Rectal smooth muscle tissue (tissue), 1 donor: Measurements from ENCODE around the gene TTC27.

ENCODE experiments used
- H3K27ac ChIP-seq: one replicate; pipeline ENCODE4 v1.7.0; 2013; ENCODE audit warnings: low read depth, low read length, inconsistent platforms
- H3K27me3 ChIP-seq: one replicate; pipeline ENCODE4 v1.7.0; 2013; ENCODE audit warnings: low read length; ENCODE audit not compliant: control insufficient read depth, insufficient read depth
- H3K36me3 ChIP-seq: one replicate; pipeline ENCODE4 v1.7.0; 2013; ENCODE audit warnings: low read length; ENCODE audit not compliant: control insufficient read depth, insufficient read depth
- H3K4me1 ChIP-seq: one replicate; pipeline ENCODE4 v1.7.0; 2013; ENCODE audit warnings: low read length; ENCODE audit not compliant: control insufficient read depth, insufficient read depth
- H3K4me3 ChIP-seq: one replicate; pipeline ENCODE4 v1.7.0; 2013; ENCODE audit warnings: low read length
- H3K9ac ChIP-seq: one replicate; pipeline ENCODE4 v1.7.0; 2013; ENCODE audit warnings: low read length

The TTC27 gene

GRCh38 chr2:32683520-32684086 lies 55.8 kb downstream of the TTC27 start:
- no peak overlapping the region for H3K4me3 ChIP-seq
- H3K9ac ChIP-seq, result no peak overlapping the region

GRCh38 chr2:32688541-32688940 lies 60.7 kb downstream of the TTC27 start:
- no peaks in the 10 kb centered on the region for H3K4me1 ChIP-seq
- H3K9ac ChIP-seq, result no peak overlapping the region
- H3K36me3 ChIP-seq, result no peaks in the 10 kb centered on the region
- H3K27me3 ChIP-seq, result no peaks in the 10 kb centered on the region
- no peak overlapping the region for H3K27ac ChIP-seq
- H3K4me3 ChIP-seq, result no peak overlapping the region

More at GRCh38 chr2:32683520-32684086, 55.8 kb downstream of the TTC27 start:
- Histone ChIP-seq H3K36me3 (no peaks in the 10 kb centered on the region), H3K27me3 (no peaks in the 10 kb centered on the region), H3K4me1 (no peaks in the 10 kb centered on the region), H3K27ac (no peak overlapping the region)

- no peak overlapping the region for H3K27ac ChIP-seq
- H3K36me3 ChIP-seq, result no peaks in the 10 kb centered on the region
- H3K27me3 ChIP-seq, result no peaks in the 10 kb centered on the region
- H3K4me3 ChIP-seq, result no peak overlapping the region
- H3K4me1 ChIP-seq, result no peaks in the 10 kb centered on the region
- H3K9ac ChIP-seq, result no peak overlapping the region
Measured at GRCh38 chr2:32691678-32692077, 63.8 kb downstream of the TTC27 start.

- Histone ChIP-seq H3K4me3 (no peak overlapping the region), H3K9ac (no peak overlapping the region), H3K36me3 (no peaks in the 10 kb centered on the region), H3K27me3 (no peaks in the 10 kb centered on the region), H3K4me1 (no peaks in the 10 kb centered on the region), H3K27ac (no peak overlapping the region)
Measured at GRCh38 chr2:32696439-32696838, 68.6 kb downstream of the TTC27 start.

- Histone ChIP-seq H3K4me3 (no peak overlapping the region), H3K4me1 (no peaks in the 10 kb centered on the region), H3K9ac (no peak overlapping the region), H3K27me3 (no peaks in the 10 kb centered on the region), H3K36me3 (no peaks in the 10 kb centered on the region), H3K27ac (no peak overlapping the region)
Measured at GRCh38 chr2:32697156-32697555, 69.3 kb downstream of the TTC27 start.

- H3K27me3 ChIP-seq, result no peaks in the 10 kb centered on the region
- no peaks in the 10 kb centered on the region for H3K4me1 ChIP-seq
- H3K36me3 ChIP-seq, result no peaks in the 10 kb centered on the region
- H3K27ac ChIP-seq, result no peak overlapping the region
- H3K4me3 ChIP-seq, result no peak overlapping the region
- no peak overlapping the region for H3K9ac ChIP-seq
Measured at GRCh38 chr2:32699151-32699550, 71.3 kb downstream of the TTC27 start.

- Histone ChIP-seq H3K27ac (no peak overlapping the region), H3K9ac (no peak overlapping the region), H3K4me1 (no peaks in the 10 kb centered on the region), H3K4me3 (no peak overlapping the region), H3K36me3 (no peaks in the 10 kb centered on the region), H3K27me3 (no peaks in the 10 kb centered on the region)
Measured at GRCh38 chr2:32701806-32702205, 74.0 kb downstream of the TTC27 start.

- no peak overlapping the region for H3K9ac ChIP-seq
- H3K27me3 ChIP-seq, result no peaks in the 10 kb centered on the region
- no peak overlapping the region for H3K27ac ChIP-seq
- H3K36me3 ChIP-seq, result no peaks in the 10 kb centered on the region
- no peak overlapping the region for H3K4me3 ChIP-seq
- no peaks in the 10 kb centered on the region for H3K4me1 ChIP-seq
Measured at GRCh38 chr2:32702303-32703064, 74.6 kb downstream of the TTC27 start.

- no peak overlapping the region for H3K4me3 ChIP-seq
- no peaks in the 10 kb centered on the region for H3K27me3 ChIP-seq
- H3K36me3 ChIP-seq, result no peaks in the 10 kb centered on the region
- H3K27ac ChIP-seq, result no peak overlapping the region
- H3K4me1 ChIP-seq, result peaks cover 2% of the 10 kb centered on the region
- H3K9ac ChIP-seq, result no peak overlapping the region
Measured at GRCh38 chr2:32706815-32707579, 79.1 kb downstream of the TTC27 start.

GRCh38 chr2:32711219-32711618 lies 83.4 kb downstream of the TTC27 start:
- Histone ChIP-seq H3K36me3 (no peaks in the 10 kb centered on the region), H3K9ac (no peak overlapping the region), H3K4me1 (peaks cover 5% of the 10 kb centered on the region), H3K4me3 (no peak overlapping the region), H3K27me3 (no peaks in the 10 kb centered on the region), H3K27ac (no peak overlapping the region)

GRCh38 chr2:32711908-32712501 lies 84.2 kb downstream of the TTC27 start:
- H3K9ac ChIP-seq, result no peak overlapping the region
- no peaks in the 10 kb centered on the region for H3K36me3 ChIP-seq
- H3K27ac ChIP-seq, result no peak overlapping the region
- H3K4me3 ChIP-seq, result no peak overlapping the region
- peaks cover 5% of the 10 kb centered on the region for H3K4me1 ChIP-seq
- H3K27me3 ChIP-seq, result no peaks in the 10 kb centered on the region

- no peak overlapping the region for H3K27ac ChIP-seq
- no peaks in the 10 kb centered on the region for H3K36me3 ChIP-seq
- H3K4me1 ChIP-seq, result peaks cover 5% of the 10 kb centered on the region
- H3K27me3 ChIP-seq, result no peaks in the 10 kb centered on the region
- H3K4me3 ChIP-seq, result no peak overlapping the region
- H3K9ac ChIP-seq, result no peak overlapping the region
Measured at GRCh38 chr2:32712870-32713269, 85.0 kb downstream of the TTC27 start.
